ENCODE results near the gene CITED2.

The CITED2 gene

GRCh38 chr6:139335447-139336210 lies 38.8 kb downstream of the CITED2 start:
- DNase-seq (ENCODE audit: low read depth) = no peak
- H3K4me3 ChIP-seq (ENCODE audit: low read depth, low read length) = no peak overlapping the region
- no peak for TF ChIP-seq MAX (IDR thresholded peaks at IDR 0.05; ENCODE audit: low read depth, low read length)
- no peak for TF ChIP-seq MYC (IDR thresholded peaks at IDR 0.05; ENCODE audit: low read depth, low read length)
- TF ChIP-seq POLR2A (IDR thresholded peaks at IDR 0.05; ENCODE audit: extremely low read depth, insufficient read length) = no peak
- TF ChIP-seq CTCF (IDR thresholded peaks at IDR 0.05; ENCODE audit: low read depth, low read length) = no peak

- TF ChIP-seq MAX (IDR thresholded peaks at IDR 0.05; ENCODE audit: low read depth, low read length) = 0 out of 2 replicates have a peak, but pooled peaks have one; percentile 5
- TF ChIP-seq MYC (IDR thresholded peaks at IDR 0.05; ENCODE audit: low read depth, low read length) = no peak
- H3K4me3 ChIP-seq (ENCODE audit: low read depth, low read length) = no peak overlapping the region
- DNase-seq (ENCODE audit: low read depth) = peak; percentile 73
These were observed 39.5 kb downstream of the CITED2 start for GRCh38 chr6:139334806-139335446.

GRCh38 chr6:139330826-139331500 lies 43.5 kb downstream of the CITED2 start:
- H3K4me3 ChIP-seq (ENCODE audit: low read depth, low read length) = no peak overlapping the region
- TF ChIP-seq MAX (IDR thresholded peaks at IDR 0.05; ENCODE audit: low read depth, low read length) (no peak), POLR2A (IDR thresholded peaks at IDR 0.05; ENCODE audit: extremely low read depth, insufficient read length) (no peak), MYC (IDR thresholded peaks at IDR 0.05; ENCODE audit: low read depth, low read length) (no peak), CTCF (IDR thresholded peaks at IDR 0.05; ENCODE audit: low read depth, low read length) (no peak)
- DNase-seq (ENCODE audit: low read depth) = peak; percentile 47

GRCh38 chr6:139330306-139330705 lies 44.1 kb downstream of the CITED2 start:
- TF ChIP-seq MYC (IDR thresholded peaks at IDR 0.05; ENCODE audit: low read depth, low read length) = no peak
- no peak for TF ChIP-seq CTCF (IDR thresholded peaks at IDR 0.05; ENCODE audit: low read depth, low read length)
- no peak for TF ChIP-seq MAX (IDR thresholded peaks at IDR 0.05; ENCODE audit: low read depth, low read length)
- no peak for TF ChIP-seq POLR2A (IDR thresholded peaks at IDR 0.05; ENCODE audit: extremely low read depth, insufficient read length)
- no peak for DNase-seq (ENCODE audit: low read depth)
- H3K4me3 ChIP-seq (ENCODE audit: low read depth, low read length) = no peak overlapping the region

GRCh38 chr6:139329224-139329623 lies 45.2 kb downstream of the CITED2 start:
- no peak overlapping the region for H3K4me3 ChIP-seq (ENCODE audit: low read depth, low read length)
- TF ChIP-seq CTCF (IDR thresholded peaks at IDR 0.05; ENCODE audit: low read depth, low read length) (no peak), POLR2A (IDR thresholded peaks at IDR 0.05; ENCODE audit: extremely low read depth, insufficient read length) (no peak), MYC (IDR thresholded peaks at IDR 0.05; ENCODE audit: low read depth, low read length) (no peak), MAX (IDR thresholded peaks at IDR 0.05; ENCODE audit: low read depth, low read length) (no peak)
- DNase-seq (ENCODE audit: low read depth) = no peak

GRCh38 chr6:139327038-139327437 lies 47.4 kb downstream of the CITED2 start:
- no peak overlapping the region for H3K4me3 ChIP-seq (ENCODE audit: low read depth, low read length)
- DNase-seq (ENCODE audit: low read depth) = no peak
- TF ChIP-seq MAX (IDR thresholded peaks at IDR 0.05; ENCODE audit: low read depth, low read length) (no peak), POLR2A (IDR thresholded peaks at IDR 0.05; ENCODE audit: extremely low read depth, insufficient read length) (no peak)

Measured in NB4 (cell line).